Measurements from ENCODE around the gene ATP1B3.
"Not testable (repeated sequence)": the region's sequence is repeated elsewhere in the genome, so short reads cannot be mapped to it uniquely, and the experiment has no call there.

ATP1B3 gene

GRCh38 chr3:141840737-141841544 is 35.5 kb upstream of the ATP1B3 start:
- no peak for TF ChIP-seq CTCF (IDR thresholded peaks at IDR 0.05; ENCODE audit: extremely low read depth, missing control alignments)

GRCh38 chr3:141844108-141844507 is 32.3 kb upstream of the ATP1B3 start:
- DNase-seq (ENCODE audit: low spot score), result no peak
- no peak for TF ChIP-seq CTCF (IDR thresholded peaks at IDR 0.05; ENCODE audit: extremely low read depth, missing control alignments)

More at GRCh38 chr3:141840737-141841544, 35.5 kb upstream of the ATP1B3 start:
- no peak for DNase-seq (ENCODE audit: low spot score)

GRCh38 chr3:141844812-141845211 is 31.6 kb upstream of the ATP1B3 start:
- no peak for DNase-seq (ENCODE audit: low spot score)
- TF ChIP-seq CTCF (IDR thresholded peaks at IDR 0.05; ENCODE audit: extremely low read depth, missing control alignments), result no peak

GRCh38 chr3:141845407-141846049 is 30.9 kb upstream of the ATP1B3 start:
- no peak for TF ChIP-seq CTCF (IDR thresholded peaks at IDR 0.05; ENCODE audit: extremely low read depth, missing control alignments)
- DNase-seq (ENCODE audit: low spot score), result no peak

- DNase-seq (ENCODE audit: low spot score), result no peak
- no peak for TF ChIP-seq CTCF (IDR thresholded peaks at IDR 0.05; ENCODE audit: extremely low read depth, missing control alignments)
These were observed 30.4 kb upstream of the ATP1B3 start for GRCh38 chr3:141846050-141846433.

DNA sequence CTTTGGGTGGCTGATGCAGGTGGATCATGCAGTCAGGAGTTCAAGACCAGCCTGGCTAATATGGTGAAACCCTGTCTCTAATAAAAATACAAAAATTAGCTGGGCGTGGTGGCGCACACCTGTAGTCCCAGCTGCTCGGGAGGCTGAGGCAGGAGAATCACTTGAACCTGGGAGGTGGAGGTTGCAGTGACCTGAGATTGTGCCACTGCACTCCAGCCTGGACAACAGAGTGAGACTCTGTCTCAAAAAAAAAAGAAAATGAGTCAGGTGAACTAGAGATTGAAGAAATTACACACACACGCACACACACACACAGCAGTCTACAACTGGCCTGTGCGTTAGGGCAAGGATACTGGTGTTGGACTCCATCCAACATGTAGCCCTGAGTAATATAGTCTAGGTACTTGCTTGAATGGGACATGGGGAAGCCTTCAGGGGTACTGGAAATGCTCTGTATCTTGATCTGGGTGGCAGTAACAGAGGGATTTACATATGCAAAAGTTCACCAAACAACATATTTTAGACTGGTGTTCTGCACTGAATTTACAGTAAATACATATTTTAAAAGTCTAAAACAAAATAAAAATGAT is 28.2 kb upstream of the ATP1B3 start:
- not testable (repeated sequence) for DNase-seq (ENCODE audit: low spot score)

DNA sequence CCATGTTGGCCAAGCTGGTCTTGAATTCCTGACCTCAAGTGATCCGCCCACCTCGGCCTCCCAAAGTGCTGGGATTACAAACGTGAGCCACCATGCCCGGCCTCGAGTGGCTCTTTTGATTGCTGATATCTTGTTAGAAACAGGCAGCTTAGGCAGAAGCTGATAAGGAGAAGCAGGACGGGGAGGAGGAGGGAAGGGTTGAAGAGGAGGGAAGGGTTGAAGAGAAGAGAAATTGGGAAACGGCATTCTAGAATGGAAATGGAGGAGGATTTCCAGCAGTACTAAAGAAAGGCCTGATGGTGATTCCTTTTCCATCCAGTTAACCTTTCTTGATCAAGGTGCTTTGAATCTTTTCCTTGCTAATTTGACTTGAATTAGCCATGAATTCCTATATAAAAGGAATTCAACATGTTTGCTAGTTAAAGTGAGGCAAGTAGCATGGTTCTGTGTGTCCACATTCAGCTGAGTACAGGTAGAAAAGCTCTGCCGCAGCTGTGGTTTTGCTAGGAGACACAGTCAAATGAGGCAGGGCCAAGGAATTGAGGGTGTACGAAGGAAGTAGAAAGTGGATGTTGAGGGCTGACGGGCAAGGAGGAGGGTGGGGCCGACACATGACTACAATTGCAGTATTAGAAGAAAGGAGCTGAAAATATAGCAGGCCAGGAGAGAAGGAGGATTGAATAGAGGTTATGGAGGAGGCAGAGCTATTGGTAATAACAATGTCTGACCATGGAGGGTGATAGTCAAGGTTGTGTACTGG is 27.2 kb upstream of the ATP1B3 start:
- DNase-seq (ENCODE audit: low spot score), result no peak

More for the DNA sequence above, 27.2 kb upstream of the ATP1B3 start:
- TF ChIP-seq CTCF (IDR thresholded peaks at IDR 0.05; ENCODE audit: extremely low read depth, missing control alignments), result no peak

Measured in GM20000 (cell line).